HEK293T (cell line): Measurements from ENCODE around the gene CLIC4.
A peak's percentile ranks its signal among the peaks of the same experiment; 100 is the strongest.
"Not testable (repeated sequence)": the region's sequence is repeated elsewhere in the genome, so short reads cannot be mapped to it uniquely, and the experiment has no call there.

Experiments
- CTCF ChIA-PET: fragments of 350-600 bp; formaldehyde crosslinking; extraction: SDS; loops from one replicate; lab custom pipeline; 2021; ENCODE audit warnings: antibody characterized with exemption, inconsistent platforms; lab: Yijun Ruan, JAX
- POLR2A ChIA-PET: fragments of 350-600 bp; formaldehyde crosslinking; extraction: SDS; loops from one replicate; lab custom pipeline; 2020; ENCODE audit warnings: antibody characterized with exemption, inconsistent platforms; lab: Yijun Ruan, JAX
- DNase-seq: peaks from one replicate; pipeline ENCODE4 v3.0.0; 2012; ENCODE audit warnings: mixed read lengths; ENCODE audit errors: extremely low spot score
- ARNT ChIP-seq: fragments of 450-650 bp; IDR thresholded peaks from 2 replicates; pipeline ENCODE4 v1.6.1; 2017; ENCODE audit warnings: mild to moderate bottlenecking
- BHLHE40 ChIP-seq: fragments of 450-650 bp; IDR thresholded peaks from 2 replicates; pipeline ENCODE4 v1.6.1; 2016; ENCODE audit warnings: mild to moderate bottlenecking, moderate library complexity, borderline replicate concordance
- CTBP1 ChIP-seq: fragments of 450-650 bp; IDR thresholded peaks from 2 replicates; pipeline ENCODE4 v1.6.1; 2016; ENCODE audit warnings: borderline replicate concordance
- ELF4 ChIP-seq: fragments of 450-650 bp; IDR thresholded peaks from 2 replicates; pipeline ENCODE4 v1.6.1; 2017; ENCODE audit warnings: antibody characterized with exemption
- FOXA1 ChIP-seq: fragments of 450-650 bp; IDR thresholded peaks from 2 replicates; pipeline ENCODE4 v1.6.1; 2016; ENCODE audit warnings: mild to moderate bottlenecking
- FOXK2 ChIP-seq: fragments of 450-650 bp; IDR thresholded peaks from 2 replicates; pipeline ENCODE4 v1.6.1; 2016; ENCODE audit warnings: mild to moderate bottlenecking
- FOXM1 ChIP-seq: fragments of 450-650 bp; IDR thresholded peaks from 2 replicates; pipeline ENCODE4 v1.6.1; 2017; ENCODE audit warnings: mild to moderate bottlenecking, borderline replicate concordance
- HDGF ChIP-seq: fragments of 450-650 bp; IDR thresholded peaks from 2 replicates; pipeline ENCODE4 v1.6.1; 2017; ENCODE audit warnings: antibody characterized with exemption, borderline replicate concordance
- L3MBTL2 ChIP-seq: fragments of 450-650 bp; conservative IDR thresholded peaks from 2 replicates; pipeline ENCODE4 v1.6.1; 2016; ENCODE audit warnings: mild to moderate bottlenecking
- LEF1 ChIP-seq: fragments of 450-650 bp; IDR thresholded peaks from 2 replicates; pipeline ENCODE4 v1.6.1; 2017; ENCODE audit warnings: mild to moderate bottlenecking, borderline replicate concordance
- NFRKB ChIP-seq: fragments of 450-650 bp; IDR thresholded peaks from 2 replicates; pipeline ENCODE4 v1.6.1; 2016; ENCODE audit warnings: mild to moderate bottlenecking, moderate library complexity
- PKNOX1 ChIP-seq: fragments of 450-650 bp; IDR thresholded peaks from 2 replicates; pipeline ENCODE4 v1.6.1; 2016
- SP1 ChIP-seq: fragments of 450-650 bp; IDR thresholded peaks from 2 replicates; pipeline ENCODE4 v1.6.1; 2017
- SUZ12 ChIP-seq: fragments of 450-650 bp; IDR thresholded peaks from 2 replicates; pipeline ENCODE4 v1.6.1; 2016; ENCODE audit warnings: mild to moderate bottlenecking
- TARDBP ChIP-seq: fragments of 450-650 bp; IDR thresholded peaks from 2 replicates; pipeline ENCODE4 v1.6.1; 2016
- ZNF384 ChIP-seq: fragments of 450-650 bp; IDR thresholded peaks from 2 replicates; pipeline ENCODE4 v1.6.1; 2016

CLIC4 gene

DNA sequence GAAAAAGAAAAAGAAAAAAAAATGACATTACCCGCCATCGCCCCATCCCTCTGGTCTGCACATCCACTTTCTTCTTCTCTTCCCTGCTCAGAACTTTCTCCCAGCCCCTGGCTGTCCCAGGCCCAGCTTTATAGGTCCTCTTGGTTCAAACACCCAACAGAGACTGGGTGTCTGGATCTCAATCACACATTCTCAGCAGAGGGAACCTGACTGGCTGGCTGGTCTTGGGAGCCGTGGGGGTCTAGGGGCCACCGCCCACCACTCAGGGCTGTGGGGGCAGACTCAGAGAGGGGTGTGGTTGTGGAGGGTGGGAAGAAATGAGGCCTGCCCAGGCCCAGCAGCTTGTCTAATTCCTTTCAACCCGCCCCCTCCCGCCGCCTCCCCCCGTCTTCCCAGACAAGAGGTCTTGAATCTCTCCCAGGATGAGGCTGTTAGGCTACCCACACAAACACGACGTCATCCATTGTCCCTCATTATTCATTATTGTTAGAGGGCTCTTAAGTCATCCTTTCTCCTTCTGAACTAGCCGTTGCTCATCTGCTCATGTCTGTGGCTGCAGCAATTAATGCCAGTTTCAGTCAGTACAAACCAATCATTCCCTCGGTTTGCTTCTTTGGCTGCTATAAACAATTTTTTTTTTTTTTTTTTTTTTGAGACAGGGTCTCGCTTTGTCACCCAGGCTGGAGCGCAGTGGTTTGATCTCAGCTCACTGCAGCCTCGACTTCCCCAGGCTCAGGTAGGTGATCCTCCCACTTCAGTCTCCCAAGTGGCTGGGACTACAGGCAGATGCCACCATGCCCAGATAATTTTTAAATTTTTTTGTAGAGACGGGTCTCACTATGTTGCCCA is 40.6 kb upstream of the CLIC4 start:
- CTCF ChIA-PET: interaction anchor here (1.4 kb wide), 2 partner anchors 10 to 16 kb away, joined by 3 to 4 read pairs; no protein-coding TSS in a partner anchor
- POLR2A ChIA-PET: interaction anchor here (1.0 to 2.4 kb wide), 12 partner anchors 10 to 126 kb away, joined by 3 to 22 read pairs (median 4); partner anchors contain the start of gene CLIC4
- TF ChIP-seq NFRKB (no peak), TARDBP (no peak), LEF1 (no peak), FOXM1 (no peak), SUZ12 (no peak), L3MBTL2 (no peak), ELF4 (no peak), ZNF384 (no peak), CTBP1 (no peak)
- no peak for DNase-seq

GRCh38 chr1:24705260-24706073 is 39.8 kb upstream of the CLIC4 start:
- CTCF ChIA-PET: interaction anchor here (1.4 kb wide), 1 partner anchor 11 kb away, joined by 3 read pairs; no protein-coding TSS in a partner anchor
- POLR2A ChIA-PET: interaction anchor here (1.0 to 2.4 kb wide), 17 partner anchors 9 to 527 kb away, joined by 3 to 22 read pairs (median 5); partner anchors contain the start of genes CLIC4 and SYF2
- peak; percentile 96 for DNase-seq
- no peak for TF ChIP-seq ARNT
- TF ChIP-seq ELF4: no peak
- no peak for TF ChIP-seq FOXK2
- TF ChIP-seq SP1: no peak
- TF ChIP-seq SUZ12: no peak
- TF ChIP-seq HDGF: no peak
- no peak for TF ChIP-seq FOXM1
- TF ChIP-seq TARDBP: no peak

- POLR2A ChIA-PET: interaction anchor here (1.0 to 2.4 kb wide), 11 partner anchors 8 to 527 kb away, joined by 3 to 22 read pairs (median 5); partner anchors contain the start of genes CLIC4 and SYF2
- CTCF ChIA-PET, DNase-seq: not testable (repeated sequence)
Observed at GRCh38 chr1:24706074-24706389, 39.2 kb upstream of the CLIC4 start.

- ChIA-PET CTCF (no interaction called here), POLR2A (interaction anchor here (1.0 to 1.1 kb wide), 2 partner anchors 19 to 37 kb away, joined by 3 to 4 read pairs; partner anchors contain the start of gene CLIC4)
- TF ChIP-seq LEF1: no peak
- TF ChIP-seq ARNT: no peak
- no peak for TF ChIP-seq TARDBP
- TF ChIP-seq ZNF384: no peak
- TF ChIP-seq SUZ12: no peak
- no peak for TF ChIP-seq NFRKB
- no peak for TF ChIP-seq L3MBTL2
- no peak for TF ChIP-seq PKNOX1
- no peak for TF ChIP-seq HDGF
- no peak for TF ChIP-seq FOXK2
- no peak for TF ChIP-seq ELF4
- no peak for TF ChIP-seq FOXM1
- TF ChIP-seq BHLHE40: no peak
- no peak for TF ChIP-seq CTBP1
- TF ChIP-seq SP1: no peak
- no peak for TF ChIP-seq FOXA1
- DNase-seq: no peak
Observed at GRCh38 chr1:24707687-24708086, 37.6 kb upstream of the CLIC4 start.

DNA sequence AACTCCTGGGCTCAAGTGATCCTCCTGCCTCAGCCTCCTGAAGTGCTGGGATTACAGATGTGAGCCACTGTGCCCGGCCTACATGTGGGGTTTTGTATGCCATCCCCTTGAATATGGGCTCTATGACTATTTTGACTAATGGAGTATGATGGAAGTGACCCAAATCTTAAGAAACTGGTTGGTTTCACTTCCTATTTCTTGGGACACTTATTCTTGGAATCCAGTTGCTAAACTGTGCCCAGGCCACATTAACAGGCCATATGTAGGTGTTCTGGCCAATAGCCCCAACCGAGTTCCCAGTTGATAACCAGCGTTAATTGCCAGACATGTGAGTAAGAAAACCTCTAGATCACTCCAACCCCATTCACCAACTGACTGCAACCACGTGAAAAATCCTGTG is 36.3 kb upstream of the CLIC4 start:
- ChIA-PET POLR2A (no interaction called here), CTCF (no interaction called here)
- DNase-seq: no peak
- TF ChIP-seq FOXM1: no peak
- TF ChIP-seq ARNT: no peak
- TF ChIP-seq SUZ12: no peak
- no peak for TF ChIP-seq HDGF
- no peak for TF ChIP-seq FOXA1
- no peak for TF ChIP-seq LEF1
- TF ChIP-seq PKNOX1: no peak
- no peak for TF ChIP-seq BHLHE40
- no peak for TF ChIP-seq TARDBP
- no peak for TF ChIP-seq FOXK2
- TF ChIP-seq CTBP1: no peak
- TF ChIP-seq SP1: no peak
- no peak for TF ChIP-seq ZNF384
- no peak for TF ChIP-seq ELF4
- no peak for TF ChIP-seq L3MBTL2
- TF ChIP-seq NFRKB: no peak

DNA sequence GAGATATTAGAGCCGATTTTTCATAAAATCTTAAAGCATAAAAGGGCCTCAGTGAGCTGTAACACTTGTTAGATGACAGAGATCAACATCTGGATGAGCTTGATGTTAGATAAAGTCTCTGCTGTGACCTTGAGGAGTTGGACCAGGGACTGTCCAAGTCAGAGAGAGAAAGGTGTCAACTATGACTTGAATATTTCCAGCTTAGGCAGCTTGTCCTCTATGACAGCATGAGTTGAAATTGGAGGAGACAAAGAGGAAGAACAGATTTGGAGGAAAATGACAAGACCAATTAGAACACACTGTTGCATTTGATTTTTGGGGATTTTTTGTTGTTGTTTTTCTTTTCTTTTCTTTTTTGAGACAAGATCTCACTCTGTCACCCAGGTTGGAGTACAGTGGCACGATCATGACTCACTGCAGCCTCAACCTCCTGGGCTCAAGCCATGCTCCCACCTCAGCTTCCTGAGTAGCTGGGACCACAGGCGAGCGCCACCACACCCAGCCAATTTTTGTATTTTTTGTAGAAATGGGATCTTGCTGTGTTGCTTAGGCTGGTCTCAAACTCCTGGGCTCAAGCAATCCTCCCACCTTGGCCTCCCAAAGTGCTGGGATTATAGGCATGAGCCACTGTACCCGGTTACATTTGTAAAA is 35.3 kb upstream of the CLIC4 start:
- POLR2A ChIA-PET: interaction anchor here (1.0 kb wide), 1 partner anchor 10 kb away, joined by 3 read pairs; no protein-coding TSS in a partner anchor
- no peak for DNase-seq
- TF ChIP-seq FOXK2 (no peak), HDGF (no peak), SUZ12 (no peak), SP1 (no peak), FOXM1 (no peak), NFRKB (no peak), L3MBTL2 (no peak), PKNOX1 (no peak), CTBP1 (no peak), FOXA1 (no peak), ZNF384 (no peak), TARDBP (no peak), ARNT (no peak), ELF4 (no peak), LEF1 (no peak), BHLHE40 (no peak)
- CTCF ChIA-PET: interaction anchor here (0.6 kb wide), 1 partner anchor 22 kb away, joined by 3 read pairs; no protein-coding TSS in a partner anchor
